Activated CD8-positive, alpha-beta T cell treated with anti-CD3 and anti-CD28 coated beads for 36 hours (primary cell): ENCODE results near the gene KL. TPM values are rescaled to one million over a fixed set of nuclear protein-coding genes. Genes with fewer than 3 reads are reported as not detected.

ENCODE experiments used
- ATAC-seq: fragments of 200-7000 bp; cut with Tn5 transposase; one replicate; pipeline ENCODE4 v1.10.0; 2021; ENCODE audit warnings: mild to moderate bottlenecking, moderate library complexity
- CTCF ChIA-PET: fragments of 350-600 bp; sonication (Branson Sonifier 250); formaldehyde crosslinking; loops from one replicate; lab custom pipeline; 2021; ENCODE audit warnings: antibody characterized with exemption; lab: Charles Lee
- POLR2A ChIA-PET: fragments of 350-600 bp; sonication (Branson Sonifier 250); formaldehyde crosslinking; loops from one replicate; lab custom pipeline; 2021; ENCODE audit warnings: antibody characterized with exemption; lab: Charles Lee
- DNase-seq: peaks from one replicate; pipeline ENCODE4 v3.0.0-alpha.2; 2020
- H3K27ac Mint-ChIP-seq: one replicate; pipeline ENCODE4 v1.8.0; 2021; ENCODE audit warnings: mild to moderate bottlenecking, mixed read lengths
- H3K27me3 Mint-ChIP-seq: one replicate; pipeline ENCODE4 v1.8.0; 2021; ENCODE audit warnings: mixed read lengths
- H3K36me3 Mint-ChIP-seq: one replicate; pipeline ENCODE4 v1.8.0; 2021; ENCODE audit warnings: low read depth, mixed read lengths
- H3K4me1 Mint-ChIP-seq: one replicate; pipeline ENCODE4 v1.8.0; 2021; ENCODE audit warnings: low read depth, mixed read lengths
- H3K4me3 Mint-ChIP-seq: one replicate; pipeline ENCODE4 v1.8.0; 2021; ENCODE audit warnings: mild to moderate bottlenecking, moderate library complexity, mixed read lengths
- H3K9me3 Mint-ChIP-seq: one replicate; pipeline ENCODE4 v1.8.0; 2021; ENCODE audit warnings: mixed read lengths
- CTCF ChIP-seq: fragments of 200-600 bp; IDR thresholded peaks from one replicate; pipeline ENCODE4 v1.8.0; 2022; ENCODE audit warnings: antibody characterized with exemption, mild to moderate bottlenecking
- intact Hi-C: fragments of 100-400 bp; cut with micrococcal nuclease; formaldehyde crosslinking; loops from one replicate; pipeline ENCODE4 v1.10.0; 2022
- total RNA-seq, 2 experiments: library from RNA; stranded (reverse); gene quantifications; one replicate each; pipeline ENCODE4 v1.2.3, GENCODE V29; 2021

Gene KL
- total RNA-seq, 2 experiments from 2014 or later: 0.22 to 0.27 TPM

GRCh38 chr13:33015241-33015668 lies 968 bp upstream of the KL start:
- H3K4me1 Mint-ChIP-seq: peaks cover 12% of the 10 kb centered on the region
- ATAC-seq (no peak), DNase-seq (no peak)
- CTCF ChIA-PET: no interaction called here
- no peak for TF ChIP-seq CTCF
- intact Hi-C loops: no loop called here
- H3K27me3 Mint-ChIP-seq: peaks cover 61% of the 10 kb centered on the region
- POLR2A ChIA-PET: no interaction called here
- H3K9me3 Mint-ChIP-seq: no peaks in the 10 kb centered on the region
- peak overlapping the region; percentile 41 for H3K4me3 Mint-ChIP-seq
- H3K27ac Mint-ChIP-seq: no peak overlapping the region
- H3K36me3 Mint-ChIP-seq: no peaks in the 10 kb centered on the region

- H3K9me3 Mint-ChIP-seq: no peaks in the 10 kb centered on the region
- POLR2A ChIA-PET: no interaction called here
- peaks cover 12% of the 10 kb centered on the region for H3K4me1 Mint-ChIP-seq
- CTCF ChIA-PET: interaction anchor here (0.8 kb wide), 1 partner anchor 673 kb away, joined by 3 read pairs; no protein-coding TSS in a partner anchor
- intact Hi-C loops: no loop called here
- DNase-seq (peak; percentile 14), ATAC-seq (no peak)
- no peak overlapping the region for H3K27ac Mint-ChIP-seq
- peak overlapping the region; percentile 41 for H3K4me3 Mint-ChIP-seq
- H3K36me3 Mint-ChIP-seq: no peaks in the 10 kb centered on the region
- no peak for TF ChIP-seq CTCF
- peaks cover 63% of the 10 kb centered on the region for H3K27me3 Mint-ChIP-seq
Measured at GRCh38 chr13:33015791-33016323, 366 bp upstream of the KL start.

GRCh38 chr13:33017323-33017929 lies 1.2 kb downstream of the KL start:
- peaks cover 12% of the 10 kb centered on the region for H3K4me1 Mint-ChIP-seq
- H3K9me3 Mint-ChIP-seq: no peaks in the 10 kb centered on the region
- peak overlapping the region; percentile 4 for H3K27ac Mint-ChIP-seq
- peak overlapping the region; percentile 56 for H3K4me3 Mint-ChIP-seq
- ChIA-PET CTCF (interaction anchor here (0.6 to 1.6 kb wide), 14 partner anchors 10 to 437 kb away, joined by 3 to 7 read pairs (median 3); partner anchors contain the start of gene PDS5B), POLR2A (interaction anchor here (0.9 kb wide), 1 partner anchor 367 kb away, joined by 4 read pairs; no protein-coding TSS in a partner anchor)
- peak; percentile 65 for TF ChIP-seq CTCF
- ATAC-seq (peak; percentile 95), DNase-seq (peak; percentile 79)
- intact Hi-C loops: no loop called here
- H3K36me3 Mint-ChIP-seq: no peaks in the 10 kb centered on the region
- peaks cover 58% of the 10 kb centered on the region for H3K27me3 Mint-ChIP-seq

GRCh38 chr13:33018886-33019285 lies 2.7 kb downstream of the KL start:
- no peak for TF ChIP-seq CTCF
- no peak for DNase-seq
- intact Hi-C loops: no loop called here
- H3K9me3 Mint-ChIP-seq: no peaks in the 10 kb centered on the region
- CTCF ChIA-PET: interaction anchor here (1.6 kb wide), 1 partner anchor 105 kb away, joined by 4 read pairs; no protein-coding TSS in a partner anchor
- no peak overlapping the region for H3K4me3 Mint-ChIP-seq
- no peak overlapping the region for H3K27ac Mint-ChIP-seq
- H3K4me1 Mint-ChIP-seq: peaks cover 12% of the 10 kb centered on the region
- no peak for ATAC-seq
- H3K27me3 Mint-ChIP-seq: peaks cover 53% of the 10 kb centered on the region
- no peaks in the 10 kb centered on the region for H3K36me3 Mint-ChIP-seq
- POLR2A ChIA-PET: no interaction called here

GRCh38 chr13:33022986-33023385 lies 6.8 kb downstream of the KL start:
- H3K4me1 Mint-ChIP-seq: no peaks in the 10 kb centered on the region
- CTCF ChIA-PET: no interaction called here
- ATAC-seq (no peak), DNase-seq (no peak)
- H3K9me3 Mint-ChIP-seq: no peaks in the 10 kb centered on the region
- no peak overlapping the region for H3K4me3 Mint-ChIP-seq
- no peak for TF ChIP-seq CTCF
- POLR2A ChIA-PET: no interaction called here
- no peaks in the 10 kb centered on the region for H3K36me3 Mint-ChIP-seq
- peaks cover 32% of the 10 kb centered on the region for H3K27me3 Mint-ChIP-seq
- H3K27ac Mint-ChIP-seq: no peak overlapping the region
- intact Hi-C loops: no loop called here
